Natural killer cell treated with Interleukin-12 subunit alpha and Interleukin-12 subunit beta and Interleukin-15 and Interleukin-18, amount 100 ng/mL, for 72 hours (primary cell): Measurements from ENCODE around the gene UROC1. TPM values are rescaled to one million over a fixed set of nuclear protein-coding genes. Genes with fewer than 3 reads are reported as not detected.
A peak's percentile ranks its signal among the peaks of the same experiment; 100 is the strongest.

ENCODE experiments used
- ATAC-seq, 2 donors: fragments of 150-1000 bp; cut with Tn5 transposase in 1 of 2; sonication (Bioruptor Pico), chemical (Tn5 transposase) in 1 of 2; 2 replicates each; pipeline ENCODE4 v1.10.0; 2021
- DNase-seq: peaks from one replicate; pipeline ENCODE4 v3.0.0; 2022; ENCODE audit warnings: low spot score
- H3K27ac Mint-ChIP-seq, 2 donors: 1 replicate in 1 of 2; 2 replicates in 1 of 2; pipeline ENCODE4 v1.8.0; 2022; ENCODE audit warnings: mixed read lengths in 2 of 2, mild to moderate bottlenecking in 1 of 2, moderate library complexity in 1 of 2
- H3K27me3 Mint-ChIP-seq, 2 donors: 1 replicate in 1 of 2; 2 replicates in 1 of 2; pipeline ENCODE4 v1.8.0; 2022; ENCODE audit warnings: mixed read lengths in 2 of 2
- H3K36me3 Mint-ChIP-seq: one replicate; pipeline ENCODE4 v1.8.0; 2022; ENCODE audit warnings: mixed read lengths
- H3K4me1 Mint-ChIP-seq, 2 donors: 1 replicate in 1 of 2; 2 replicates in 1 of 2; pipeline ENCODE4 v1.8.0; 2022; ENCODE audit warnings: low read depth in 2 of 2, mixed read lengths in 2 of 2, mild to moderate bottlenecking in 1 of 2
- H3K4me3 Mint-ChIP-seq: one replicate; pipeline ENCODE4 v1.8.0; 2022; ENCODE audit warnings: mixed read lengths
- H3K9me3 Mint-ChIP-seq: 2 replicates; pipeline ENCODE4 v1.8.0; 2022; ENCODE audit warnings: mixed read lengths
- total RNA-seq, 2 donors: library from RNA; stranded (reverse); gene quantifications; one replicate each; pipeline ENCODE4 v1.2.3, GENCODE V29; 2022

UROC1 gene
- total RNA-seq, 2 donors from 2014 or later, result not detected

DNA sequence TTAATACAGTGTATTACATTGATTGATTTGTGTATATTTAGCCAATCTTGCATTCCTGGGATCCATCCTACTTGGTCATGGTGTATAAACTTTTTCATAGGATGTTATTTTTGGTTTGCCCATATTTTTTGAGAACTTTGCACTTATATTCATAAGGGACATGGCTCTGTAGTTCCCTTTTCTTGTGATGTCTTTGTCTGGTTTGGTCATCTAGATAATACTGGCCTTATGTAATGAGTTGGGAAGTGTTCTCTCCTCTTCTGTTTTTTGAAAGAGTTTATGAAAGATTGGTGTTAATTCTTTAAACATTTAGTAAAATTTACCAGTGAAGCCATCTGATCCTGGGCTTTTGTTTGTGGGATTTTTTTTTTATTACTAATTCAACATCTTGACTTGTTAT, 15.9 kb upstream of the UROC1 start:
- Mint-ChIP-seq H3K4me1 (peaks cover 9 to 16% of the 10 kb centered on the region in 2 donors), H3K36me3 (no peaks in the 10 kb centered on the region), H3K4me3 (no peak overlapping the region), H3K9me3 (no peaks in the 10 kb centered on the region), H3K27ac (peak overlapping the region in 1 of 2 donors; percentile 79), H3K27me3 (peaks cover 12 to 26% of the 10 kb centered on the region in 2 donors)
- no peak for ATAC-seq
- no peak for DNase-seq

GRCh38 chr3:126531051-126531330, 13.4 kb upstream of the UROC1 start:
- H3K27ac Mint-ChIP-seq, result no peak overlapping the region
- H3K27me3 Mint-ChIP-seq, result peaks cover 12 to 19% of the 10 kb centered on the region in 2 donors
- H3K4me1 Mint-ChIP-seq, result peaks cover 18 to 22% of the 10 kb centered on the region in 2 donors
- H3K4me3 Mint-ChIP-seq, result no peak overlapping the region
- H3K36me3 Mint-ChIP-seq, result no peaks in the 10 kb centered on the region
- ATAC-seq (no peak), DNase-seq (no peak)
- H3K9me3 Mint-ChIP-seq, result no peaks in the 10 kb centered on the region

- ATAC-seq (peak; percentile 82 to 91), DNase-seq (peak; percentile 85)
- peaks cover 10 to 18% of the 10 kb centered on the region in 2 donors for H3K27me3 Mint-ChIP-seq
- peak overlapping the region; percentile 32 for H3K4me3 Mint-ChIP-seq
- no peaks in the 10 kb centered on the region for H3K9me3 Mint-ChIP-seq
- H3K4me1 Mint-ChIP-seq, result peaks cover 18 to 22% of the 10 kb centered on the region in 2 donors
- H3K27ac Mint-ChIP-seq, result peak overlapping the region; percentile 59 to 77
- no peaks in the 10 kb centered on the region for H3K36me3 Mint-ChIP-seq
These were observed 12.8 kb upstream of the UROC1 start for GRCh38 chr3:126530171-126531050.

GRCh38 chr3:126529585-126530170, 12.1 kb upstream of the UROC1 start:
- H3K36me3 Mint-ChIP-seq, result no peaks in the 10 kb centered on the region
- peaks cover 5 to 12% of the 10 kb centered on the region in 2 donors for H3K27me3 Mint-ChIP-seq
- H3K4me3 Mint-ChIP-seq, result peak overlapping the region; percentile 32
- H3K4me1 Mint-ChIP-seq, result peaks cover 18 to 22% of the 10 kb centered on the region in 2 donors
- DNase-seq (no peak), ATAC-seq (no peak)
- H3K9me3 Mint-ChIP-seq, result no peaks in the 10 kb centered on the region
- peak overlapping the region; percentile 59 to 77 for H3K27ac Mint-ChIP-seq

DNA sequence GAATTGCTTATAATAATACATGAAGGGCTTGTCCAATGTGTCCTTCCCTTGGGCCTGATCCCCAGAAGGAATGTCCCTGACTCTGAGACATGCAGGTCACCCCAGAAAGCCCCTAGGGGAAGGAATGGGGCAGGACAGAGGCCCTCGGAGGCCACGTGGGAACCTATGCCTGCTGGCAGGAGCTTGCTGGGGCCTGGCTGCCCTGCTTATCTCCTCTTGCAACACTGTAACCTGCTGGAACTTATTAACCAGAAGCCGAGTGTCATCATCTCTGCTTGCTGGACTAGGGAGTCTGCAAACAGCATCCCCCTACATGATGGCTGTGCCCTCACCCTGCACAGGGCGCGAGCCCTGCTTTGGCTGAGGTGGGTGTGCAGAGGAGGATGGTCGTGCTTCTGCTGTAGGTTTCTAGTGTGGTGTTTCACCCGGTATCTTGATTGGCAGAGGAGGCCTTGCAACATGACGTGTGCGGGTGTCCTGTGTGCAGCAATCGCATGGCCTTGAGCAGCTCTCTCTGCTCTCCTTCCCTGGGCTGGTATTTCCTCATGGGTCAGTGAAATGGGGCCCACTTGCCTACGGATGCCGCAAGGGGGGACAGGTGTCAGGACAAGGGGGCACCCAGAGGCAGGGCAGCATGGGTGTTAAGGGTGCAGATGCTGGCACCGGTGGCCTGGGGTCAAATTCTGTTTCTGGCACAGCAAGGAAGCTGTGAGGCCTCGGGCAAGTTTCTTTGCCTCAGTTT, 11.4 kb upstream of the UROC1 start:
- Mint-ChIP-seq H3K4me3 (peak overlapping the region; percentile 42), H3K9me3 (no peaks in the 10 kb centered on the region), H3K27me3 (peaks cover 0 to 5% of the 10 kb centered on the region in 2 donors), H3K4me1 (peaks cover 18 to 22% of the 10 kb centered on the region in 2 donors), H3K27ac (peak overlapping the region; percentile 59 to 77), H3K36me3 (no peaks in the 10 kb centered on the region)
- ATAC-seq, result no peak
- no peak for DNase-seq

GRCh38 chr3:126528419-126528799, 10.8 kb upstream of the UROC1 start:
- H3K4me1 Mint-ChIP-seq, result peaks cover 18 to 22% of the 10 kb centered on the region in 2 donors
- ATAC-seq, result no peak
- no peak overlapping the region for H3K4me3 Mint-ChIP-seq
- H3K27me3 Mint-ChIP-seq, result no peaks in the 10 kb centered on the region
- H3K36me3 Mint-ChIP-seq, result no peaks in the 10 kb centered on the region
- H3K27ac Mint-ChIP-seq, result peak overlapping the region; percentile 18 to 59
- DNase-seq, result no peak
- no peaks in the 10 kb centered on the region for H3K9me3 Mint-ChIP-seq

- no peak for DNase-seq
- no peaks in the 10 kb centered on the region for H3K9me3 Mint-ChIP-seq
- peaks cover 18 to 22% of the 10 kb centered on the region in 2 donors for H3K4me1 Mint-ChIP-seq
- ATAC-seq, result no peak
- H3K27ac Mint-ChIP-seq, result peak overlapping the region in 1 of 2 donors; percentile 18
- H3K36me3 Mint-ChIP-seq, result no peaks in the 10 kb centered on the region
- peaks cover under 1 to 5% of the 10 kb centered on the region in 2 donors for H3K27me3 Mint-ChIP-seq
- no peak overlapping the region for H3K4me3 Mint-ChIP-seq
These were observed 10.1 kb upstream of the UROC1 start for GRCh38 chr3:126527455-126528211.

GRCh38 chr3:126527006-126527405, 9.4 kb upstream of the UROC1 start:
- ATAC-seq (no peak), DNase-seq (no peak)
- H3K27ac Mint-ChIP-seq, result no peak overlapping the region
- peaks cover 7 to 9% of the 10 kb centered on the region in 2 donors for H3K27me3 Mint-ChIP-seq
- H3K36me3 Mint-ChIP-seq, result no peaks in the 10 kb centered on the region
- no peak overlapping the region for H3K4me3 Mint-ChIP-seq
- peaks cover 18 to 27% of the 10 kb centered on the region in 2 donors for H3K4me1 Mint-ChIP-seq
- H3K9me3 Mint-ChIP-seq, result no peaks in the 10 kb centered on the region

- no peak for DNase-seq
- ATAC-seq, result no peak
- Mint-ChIP-seq H3K4me3 (no peak overlapping the region), H3K4me1 (peaks cover 18 to 28% of the 10 kb centered on the region in 2 donors), H3K27ac (no peak overlapping the region), H3K27me3 (peaks cover 9 to 10% of the 10 kb centered on the region in 2 donors), H3K36me3 (no peaks in the 10 kb centered on the region), H3K9me3 (no peaks in the 10 kb centered on the region)
These were observed 9.1 kb upstream of the UROC1 start for GRCh38 chr3:126526668-126527005.

DNA sequence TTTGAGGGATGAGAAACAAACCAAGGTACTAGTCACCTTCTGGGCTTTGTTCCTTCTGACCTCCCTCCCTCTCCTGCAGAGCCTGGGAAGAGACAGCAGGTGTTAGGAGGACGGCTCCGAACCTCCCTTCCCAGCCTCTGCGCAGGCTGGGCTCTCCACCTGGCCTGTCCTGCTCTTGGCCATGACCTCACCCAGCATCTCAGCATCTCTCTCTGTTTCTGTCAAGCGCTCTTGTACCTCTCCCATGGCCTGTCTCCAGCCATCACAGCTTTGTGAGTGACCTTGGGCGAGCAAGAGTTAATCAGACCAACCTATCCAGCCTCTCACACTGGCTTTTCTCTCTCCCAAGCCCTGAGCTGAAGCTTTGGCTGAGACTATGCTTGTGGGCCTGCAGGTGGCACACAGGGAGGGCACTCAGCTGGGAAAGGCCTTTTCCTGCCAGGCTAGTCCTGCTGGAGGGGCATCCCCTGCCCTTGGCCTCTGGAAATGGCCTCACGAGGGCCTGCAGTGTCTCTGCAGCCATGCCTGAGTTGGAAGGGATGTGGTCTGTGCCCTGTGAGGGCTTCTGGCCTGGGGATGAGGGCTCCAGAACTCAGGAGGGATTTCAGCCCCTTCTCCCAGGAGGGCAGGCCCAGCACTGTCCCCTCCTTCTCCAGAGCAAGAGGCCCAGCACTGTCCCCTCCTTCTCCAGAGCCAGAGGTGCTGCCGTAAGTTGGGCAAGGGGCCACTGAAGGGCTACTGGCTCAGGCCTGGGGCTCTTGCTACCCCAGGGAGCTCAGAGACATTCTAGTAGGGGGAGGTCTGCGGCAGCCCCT, 8.5 kb upstream of the UROC1 start:
- Mint-ChIP-seq H3K27ac (no peak overlapping the region), H3K27me3 (peaks cover 9 to 13% of the 10 kb centered on the region in 2 donors), H3K9me3 (no peaks in the 10 kb centered on the region), H3K36me3 (no peaks in the 10 kb centered on the region), H3K4me1 (peaks cover 18 to 28% of the 10 kb centered on the region in 2 donors), H3K4me3 (no peak overlapping the region)
- no peak for ATAC-seq
- no peak for DNase-seq

- ATAC-seq (no peak), DNase-seq (no peak)
- H3K9me3 Mint-ChIP-seq, result no peaks in the 10 kb centered on the region
- no peak overlapping the region for H3K27ac Mint-ChIP-seq
- H3K4me1 Mint-ChIP-seq, result peaks cover 18 to 23% of the 10 kb centered on the region in 2 donors
- peaks cover 9 to 14% of the 10 kb centered on the region in 2 donors for H3K27me3 Mint-ChIP-seq
- no peaks in the 10 kb centered on the region for H3K36me3 Mint-ChIP-seq
- H3K4me3 Mint-ChIP-seq, result no peak overlapping the region
These were observed 7.7 kb upstream of the UROC1 start for GRCh38 chr3:126525091-126525852.

DNA sequence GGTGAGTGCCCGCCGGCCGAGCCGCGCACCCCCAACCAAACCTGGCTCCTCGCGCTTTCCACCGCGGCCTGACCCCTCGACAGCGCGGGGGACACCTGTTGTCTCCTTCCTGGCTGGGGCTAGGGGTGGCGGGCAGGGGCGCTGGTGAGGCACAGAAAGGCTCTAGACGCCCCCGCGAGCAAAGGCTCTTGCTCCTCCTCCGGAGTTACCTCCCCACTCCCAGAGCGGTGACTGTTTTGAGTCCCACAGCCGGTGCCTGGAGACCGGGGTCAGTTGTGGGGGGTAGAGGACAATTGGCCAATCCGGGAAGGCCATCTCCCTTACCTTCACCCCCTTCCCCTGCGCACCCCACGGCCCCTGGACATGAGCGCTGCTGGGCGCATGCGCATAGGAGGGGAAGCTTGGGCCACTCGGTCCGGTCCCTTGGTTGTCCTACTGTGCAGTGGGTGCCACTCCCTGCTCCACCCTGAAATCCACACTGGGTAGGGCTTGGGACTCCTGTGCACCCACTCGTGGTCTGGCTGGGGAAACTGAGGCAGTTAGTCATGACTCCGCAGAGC, 6.9 kb upstream of the UROC1 start:
- H3K4me3 Mint-ChIP-seq, result no peak overlapping the region
- DNase-seq (no peak), ATAC-seq (peak; percentile 21 to 46)
- no peaks in the 10 kb centered on the region for H3K36me3 Mint-ChIP-seq
- H3K9me3 Mint-ChIP-seq, result no peaks in the 10 kb centered on the region
- H3K27ac Mint-ChIP-seq, result no peak overlapping the region
- H3K27me3 Mint-ChIP-seq, result peaks cover 9 to 14% of the 10 kb centered on the region in 2 donors
- peaks cover 15 to 20% of the 10 kb centered on the region in 2 donors for H3K4me1 Mint-ChIP-seq
